Measurements from ENCODE around the gene UNC13B. TPM values are rescaled to one million over a fixed set of nuclear protein-coding genes. Genes with fewer than 3 reads are reported as not detected.

The UNC13B gene
- total and polyA plus RNA-seq, 9 of the 15 experiments (the other 6 are each of a cell fraction or from before 2014, with no cell fraction given) = 2.4 to 11.5 (median 8.6) TPM

DNA sequence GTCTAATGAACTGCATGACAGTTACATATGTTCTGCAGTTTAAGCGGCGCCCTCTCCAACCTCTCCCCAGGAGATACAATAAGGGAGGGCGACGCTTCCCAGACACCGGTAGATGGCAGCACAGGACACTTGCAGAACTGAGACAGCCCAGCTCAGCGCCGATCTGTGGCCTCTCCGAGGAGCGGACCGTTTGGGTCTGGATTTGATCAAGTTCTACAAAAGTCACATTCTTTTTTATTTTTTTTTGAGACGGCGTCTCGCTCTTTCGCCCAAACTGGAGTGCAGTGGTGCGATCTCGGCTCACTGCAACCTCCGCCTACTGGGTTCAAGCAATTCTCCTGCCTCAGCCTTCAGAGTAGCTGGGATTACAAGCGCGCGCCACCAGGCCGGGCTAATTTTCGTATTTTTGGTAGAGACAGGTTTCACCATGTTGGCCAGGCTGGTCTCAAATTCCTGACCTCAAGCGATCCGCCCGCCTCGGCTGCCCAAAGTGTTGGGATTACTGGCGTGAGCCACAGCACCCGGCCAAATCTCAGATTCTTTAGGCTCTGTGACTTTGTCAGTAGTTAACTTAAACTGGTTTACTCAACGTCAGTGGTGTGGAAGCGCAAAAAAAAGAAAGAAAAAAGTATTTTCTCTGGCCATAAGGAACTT, 44.8 kb upstream of the UNC13B start (continued):
- TF ChIP-seq, protein P1, sequence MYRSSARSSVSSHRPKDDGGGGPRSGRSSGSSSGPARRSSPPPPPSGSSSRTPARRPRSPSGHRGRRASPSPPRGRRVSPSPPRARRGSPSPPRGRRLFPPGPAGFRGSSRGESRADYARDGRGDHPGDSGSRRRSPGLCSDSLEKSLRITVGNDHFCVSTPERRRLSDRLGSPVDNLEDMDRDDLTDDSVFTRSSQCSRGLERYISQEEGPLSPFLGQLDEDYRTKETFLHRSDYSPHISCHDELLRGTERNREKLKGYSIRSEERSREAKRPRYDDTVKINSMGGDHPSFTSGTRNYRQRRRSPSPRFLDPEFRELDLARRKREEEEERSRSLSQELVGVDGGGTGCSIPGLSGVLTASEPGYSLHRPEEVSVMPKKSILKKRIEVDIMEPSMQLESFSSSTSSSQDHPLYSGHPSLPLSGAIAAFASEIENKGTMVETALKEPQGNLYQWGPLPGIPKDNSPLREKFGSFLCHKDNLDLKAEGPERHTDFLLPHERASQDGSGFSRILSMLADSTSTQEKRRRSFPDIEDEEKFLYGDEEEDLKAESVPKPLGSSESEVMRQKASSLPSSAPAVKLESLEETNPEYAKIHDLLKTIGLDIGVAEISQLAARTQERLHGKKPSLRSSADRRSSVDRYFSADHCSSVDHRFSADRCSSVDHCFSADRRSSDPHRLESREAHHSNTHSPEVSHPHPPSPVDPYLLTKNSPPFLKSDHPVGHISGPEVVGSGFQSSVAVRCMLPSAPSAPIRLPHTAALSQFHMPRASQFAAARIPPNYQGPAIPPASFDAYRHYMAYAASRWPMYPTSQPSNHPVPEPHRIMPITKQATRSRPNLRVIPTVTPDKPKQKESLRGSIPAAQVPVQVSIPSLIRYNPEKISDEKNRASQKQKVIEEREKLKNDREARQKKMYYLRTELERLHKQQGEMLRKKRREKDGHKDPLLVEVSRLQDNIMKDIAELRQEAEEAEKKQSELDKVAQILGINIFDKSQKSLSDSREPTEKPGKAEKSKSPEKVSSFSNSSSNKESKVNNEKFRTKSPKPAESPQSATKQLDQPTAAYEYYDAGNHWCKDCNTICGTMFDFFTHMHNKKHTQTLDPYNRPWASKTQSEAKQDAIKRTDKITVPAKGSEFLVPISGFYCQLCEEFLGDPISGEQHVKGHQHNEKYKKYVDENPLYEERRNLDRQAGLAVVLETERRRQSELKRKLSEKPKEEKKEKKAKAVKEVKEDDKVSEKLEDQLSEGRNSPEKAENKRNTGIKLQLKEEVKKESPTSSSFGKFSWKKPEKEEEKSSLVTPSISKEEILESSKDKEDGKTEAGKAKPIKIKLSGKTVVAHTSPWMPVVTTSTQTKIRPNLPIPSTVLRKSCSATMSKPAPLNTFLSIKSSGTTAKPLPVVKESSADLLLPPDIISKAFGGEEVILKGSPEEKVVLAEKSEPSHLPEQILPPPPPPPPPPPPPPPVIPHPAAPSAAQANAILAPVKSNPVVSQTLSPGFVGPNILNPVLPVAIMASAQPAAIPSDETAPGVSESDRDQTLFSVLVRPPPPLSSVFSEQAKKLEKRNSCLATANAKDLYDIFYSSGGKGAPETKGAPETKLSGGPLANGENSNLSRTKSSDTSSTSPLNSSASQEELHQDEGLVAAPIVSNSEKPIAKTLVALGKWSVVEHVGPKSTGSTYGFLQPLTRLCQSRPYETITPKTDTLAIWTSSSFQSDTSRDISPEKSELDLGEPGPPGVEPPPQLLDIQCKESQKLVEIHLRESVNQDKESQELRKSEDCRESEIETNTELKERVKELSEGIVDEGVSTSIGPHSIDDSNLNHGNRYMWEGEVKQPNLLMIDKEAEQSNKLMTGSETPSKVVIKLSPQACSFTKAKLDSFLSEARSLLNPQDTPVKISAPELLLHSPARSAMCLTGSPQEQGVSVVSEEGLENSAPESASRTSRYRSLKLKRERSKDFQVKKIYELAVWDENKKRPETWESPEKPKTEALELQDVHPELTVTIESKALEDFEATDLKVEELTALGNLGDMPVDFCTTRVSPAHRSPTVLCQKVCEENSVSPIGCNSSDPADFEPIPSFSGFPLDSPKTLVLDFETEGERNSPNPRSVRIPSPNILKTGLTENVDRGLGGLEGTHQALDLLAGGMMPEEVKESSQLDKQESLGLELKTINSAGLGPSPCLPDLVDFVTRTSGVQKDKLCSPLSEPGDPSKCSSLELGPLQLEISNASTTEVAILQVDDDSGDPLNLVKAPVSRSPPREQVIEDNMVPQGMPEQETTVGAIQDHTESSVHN (IDR thresholded peaks at IDR 0.05; ENCODE audit: borderline replicate concordance in 1 of 2, low read depth in 1 of 2) = no peak
- TF ChIP-seq STAG1 (CRISPR knock-in tag; IDR thresholded peaks at IDR 0.05; ENCODE audit: borderline replicate concordance) (peak; percentile 29; the same call in 1 of the 2 replicates), TAF9B (IDR thresholded peaks at IDR 0.05; ENCODE audit: partially characterized antibody) (no peak), PPARD (CRISPR knock-in tag; IDR thresholded peaks at IDR 0.05) (no peak)
